Mononuclear cell (primary cell): ENCODE data around the gene UBE2F. TPM values are rescaled to one million over a fixed set of nuclear protein-coding genes. Genes with fewer than 3 reads are reported as not detected.
"Not testable (repeated sequence)": the region's sequence is repeated elsewhere in the genome, so short reads cannot be mapped to it uniquely, and the experiment has no call there.

Experiments
- H3K27me3 ChIP-seq: 2 replicates; pipeline ENCODE4 v1.6.0; 2011; ENCODE audit warnings: low read length, control low read depth; ENCODE audit not compliant: insufficient read depth
- H3K4me1 ChIP-seq: 2 replicates; pipeline ENCODE4 v1.5.1; 2011; ENCODE audit warnings: mild to moderate bottlenecking, low read length, control low read depth; ENCODE audit not compliant: insufficient read depth
- H3K4me3 ChIP-seq: 2 replicates; pipeline ENCODE4 v1.5.1; 2011; ENCODE audit warnings: mild to moderate bottlenecking, low read length, moderate library complexity
- H3K9me3 ChIP-seq: 2 replicates; pipeline ENCODE4 v1.5.1; 2011; ENCODE audit warnings: low read depth, mild to moderate bottlenecking, control low read depth, low read length
- total RNA-seq: library from RNA; depleted of rRNA; stranded (reverse); fragments of >200 nt; gene quantifications from one replicate; pipeline ENCODE4 v1.2.3, GENCODE V29; 2012

UBE2F gene
- total RNA-seq, 1 donor = 80.8 TPM

- H3K9me3 ChIP-seq, H3K27me3 ChIP-seq, H3K4me3 ChIP-seq: not testable (repeated sequence)
- H3K4me1 ChIP-seq = peaks cover 49% of the 10 kb centered on the region
Measured at GRCh38 chr2:237981621-237982020, 14.8 kb downstream of the UBE2F start.

GRCh38 chr2:237982039-237982725 is 15.4 kb downstream of the UBE2F start:
- Histone ChIP-seq H3K4me1 (peaks cover 43% of the 10 kb centered on the region), H3K27me3 (no peaks in the 10 kb centered on the region), H3K9me3 (no peaks in the 10 kb centered on the region), H3K4me3 (no peak overlapping the region)

- Histone ChIP-seq H3K4me3 (no peak overlapping the region), H3K27me3 (no peaks in the 10 kb centered on the region), H3K9me3 (no peaks in the 10 kb centered on the region), H3K4me1 (peaks cover 42% of the 10 kb centered on the region)
Measured at GRCh38 chr2:237983922-237984321, 17.1 kb downstream of the UBE2F start.

GRCh38 chr2:237987268-237987667 is 20.5 kb downstream of the UBE2F start:
- H3K4me1 ChIP-seq = peaks cover 17% of the 10 kb centered on the region
- no peak overlapping the region for H3K4me3 ChIP-seq
- H3K27me3 ChIP-seq = no peaks in the 10 kb centered on the region
- no peaks in the 10 kb centered on the region for H3K9me3 ChIP-seq

- H3K9me3 ChIP-seq = no peaks in the 10 kb centered on the region
- H3K4me3 ChIP-seq = no peak overlapping the region
- H3K4me1 ChIP-seq = peaks cover 5% of the 10 kb centered on the region
- H3K27me3 ChIP-seq = no peaks in the 10 kb centered on the region
Measured at GRCh38 chr2:237993701-237994100, 26.9 kb downstream of the UBE2F start.

- no peak overlapping the region for H3K4me3 ChIP-seq
- H3K27me3 ChIP-seq = no peaks in the 10 kb centered on the region
- peaks cover 5% of the 10 kb centered on the region for H3K4me1 ChIP-seq
- no peaks in the 10 kb centered on the region for H3K9me3 ChIP-seq
Measured at GRCh38 chr2:237995036-237995435, 28.2 kb downstream of the UBE2F start.

GRCh38 chr2:237996021-237996593 is 29.3 kb downstream of the UBE2F start:
- Histone ChIP-seq H3K9me3 (no peaks in the 10 kb centered on the region), H3K4me3 (no peak overlapping the region), H3K4me1 (peaks cover 5% of the 10 kb centered on the region), H3K27me3 (no peaks in the 10 kb centered on the region)

- no peaks in the 10 kb centered on the region for H3K9me3 ChIP-seq
- no peak overlapping the region for H3K4me3 ChIP-seq
- peaks cover 5% of the 10 kb centered on the region for H3K4me1 ChIP-seq
- H3K27me3 ChIP-seq = no peaks in the 10 kb centered on the region
Measured at GRCh38 chr2:237997521-237997920, 30.7 kb downstream of the UBE2F start.

GRCh38 chr2:237998530-237998929 is 31.7 kb downstream of the UBE2F start:
- Histone ChIP-seq H3K9me3 (no peaks in the 10 kb centered on the region), H3K4me3 (no peak overlapping the region), H3K4me1 (peaks cover 5% of the 10 kb centered on the region), H3K27me3 (no peaks in the 10 kb centered on the region)

GRCh38 chr2:238003234-238004031 is 36.6 kb downstream of the UBE2F start:
- Histone ChIP-seq H3K4me3 (no peak overlapping the region), H3K9me3 (no peaks in the 10 kb centered on the region), H3K4me1 (peaks cover 3% of the 10 kb centered on the region), H3K27me3 (no peaks in the 10 kb centered on the region)

GRCh38 chr2:238004077-238004830 is 37.4 kb downstream of the UBE2F start:
- H3K27me3 ChIP-seq = no peaks in the 10 kb centered on the region
- no peak overlapping the region for H3K4me3 ChIP-seq
- H3K4me1 ChIP-seq = peaks cover 4% of the 10 kb centered on the region
- H3K9me3 ChIP-seq = no peaks in the 10 kb centered on the region

- no peaks in the 10 kb centered on the region for H3K27me3 ChIP-seq
- H3K9me3 ChIP-seq = no peaks in the 10 kb centered on the region
- H3K4me1 ChIP-seq = peaks cover 7% of the 10 kb centered on the region
- H3K4me3 ChIP-seq = no peak overlapping the region
Measured at GRCh38 chr2:238005528-238005927, 38.7 kb downstream of the UBE2F start.

- no peaks in the 10 kb centered on the region for H3K9me3 ChIP-seq
- H3K4me3 ChIP-seq = no peak overlapping the region
Measured at GRCh38 chr2:238006510-238006909, 39.7 kb downstream of the UBE2F start.

GRCh38 chr2:238007924-238008323 is 41.1 kb downstream of the UBE2F start:
- H3K27me3 ChIP-seq = no peaks in the 10 kb centered on the region
- no peak overlapping the region for H3K4me3 ChIP-seq
- peaks cover 7% of the 10 kb centered on the region for H3K4me1 ChIP-seq
- no peaks in the 10 kb centered on the region for H3K9me3 ChIP-seq

More at GRCh38 chr2:238006510-238006909, 39.7 kb downstream of the UBE2F start:
- H3K27me3 ChIP-seq = no peaks in the 10 kb centered on the region
- peaks cover 7% of the 10 kb centered on the region for H3K4me1 ChIP-seq

- Histone ChIP-seq H3K27me3 (no peaks in the 10 kb centered on the region), H3K4me1 (peaks cover 6% of the 10 kb centered on the region), H3K4me3 (no peak overlapping the region), H3K9me3 (no peaks in the 10 kb centered on the region)
Measured at GRCh38 chr2:238009563-238009962, 42.7 kb downstream of the UBE2F start.
